HEK293 (cell line): ENCODE data around the gene GABBR2.

Experiments used
- CTCF ChIA-PET: fragments of 350-600 bp; formaldehyde crosslinking; extraction: SDS; loops from one replicate; lab custom pipeline; 2021; ENCODE audit warnings: antibody characterized with exemption; lab: Yijun Ruan, JAX
- POLR2A ChIA-PET: fragments of 300-600 bp; formaldehyde crosslinking; extraction: SDS; loops from one replicate; lab custom pipeline; 2020; ENCODE audit warnings: antibody characterized with exemption, inconsistent platforms; lab: Yijun Ruan, JAX
- H3K27ac ChIP-seq: fragments of 200-500 bp; sonication (Bioruptor generic); 2 replicates; pipeline ENCODE4 v1.5.1; 2014; ENCODE audit warnings: low read depth, low read length, control low read depth, inconsistent platforms; ENCODE audit errors: extremely low read depth
- H3K36me3 ChIP-seq, 2 experiments: fragments of 200-500 bp in 1 of 2; sonication (Bioruptor generic) in 1 of 2; 1 replicate in 1 of 2; 2 replicates in 1 of 2; pipeline ENCODE4 v1.5.1; 2014 to 2017; ENCODE audit warnings: inconsistent platforms in 2 of 2, low read length in 2 of 2; ENCODE audit not compliant: control insufficient read depth in 2 of 2, insufficient read depth in 1 of 2
- H3K4me1 ChIP-seq: fragments of 200-500 bp; sonication (Bioruptor generic); 2 replicates; pipeline ENCODE4 v1.5.1; 2014; ENCODE audit warnings: mild to moderate bottlenecking, low read length, inconsistent platforms; ENCODE audit not compliant: control insufficient read depth, insufficient read depth
- H3K4me3 ChIP-seq: 2 replicates; pipeline ENCODE4 v1.5.1; 2011; ENCODE audit warnings: low read depth, mild to moderate bottlenecking, control low read depth, low read length, moderate library complexity
- H3K9me3 ChIP-seq: fragments of 200-500 bp; sonication (Bioruptor generic); 2 replicates; pipeline ENCODE4 v1.5.1; 2014; ENCODE audit warnings: low read depth, low read length, inconsistent platforms; ENCODE audit not compliant: control insufficient read depth, insufficient read depth
- ATF2 ChIP-seq: fragments of 450-650 bp; formaldehyde crosslinking; IDR thresholded peaks from 2 replicates; pipeline ENCODE4 v1.5.1; 2016; ENCODE audit warnings: missing biosample characterization, missing genetic modification characterization, low read depth
- EGR2 ChIP-seq: fragments of 450-650 bp; formaldehyde crosslinking; IDR thresholded peaks from 2 replicates; pipeline ENCODE4 v1.5.1; 2016; ENCODE audit warnings: low read depth, missing biosample characterization, missing genetic modification characterization
- KLF1 ChIP-seq: fragments of 450-650 bp; formaldehyde crosslinking; IDR thresholded peaks from 2 replicates; pipeline ENCODE4 v1.5.1; 2016; ENCODE audit warnings: missing biosample characterization, missing genetic modification characterization
- MZF1 ChIP-seq: fragments of 450-650 bp; formaldehyde crosslinking; IDR thresholded peaks from 2 replicates; pipeline ENCODE4 v1.5.1; 2017; ENCODE audit warnings: missing biosample characterization, missing genetic modification characterization, borderline replicate concordance
- SP7 ChIP-seq: fragments of 450-650 bp; formaldehyde crosslinking; IDR thresholded peaks from 2 replicates; pipeline ENCODE4 v1.5.1; 2016; ENCODE audit warnings: missing biosample characterization, missing genetic modification characterization
- TRIM28 ChIP-seq: IDR thresholded peaks from 2 replicates; pipeline ENCODE4 v1.6.1; 2011; ENCODE audit warnings: low read length, control low read depth, borderline replicate concordance
- WT1 ChIP-seq: fragments of 450-650 bp; formaldehyde crosslinking; IDR thresholded peaks from 2 replicates; pipeline ENCODE4 v1.5.1; 2016; ENCODE audit warnings: missing biosample characterization, missing genetic modification characterization
- YY1 ChIP-seq: fragments of 450-650 bp; formaldehyde crosslinking; IDR thresholded peaks from 2 replicates; pipeline ENCODE4 v1.5.1; 2018; ENCODE audit warnings: missing biosample characterization, missing genetic modification characterization
- ZBTB1 ChIP-seq: fragments of 450-650 bp; formaldehyde crosslinking; IDR thresholded peaks from 2 replicates; pipeline ENCODE4 v1.5.1; 2016; ENCODE audit warnings: missing biosample characterization, missing genetic modification characterization
- ZBTB48 ChIP-seq: fragments of 450-650 bp; formaldehyde crosslinking; IDR thresholded peaks from 2 replicates; pipeline ENCODE4 v1.5.1; 2016; ENCODE audit warnings: missing biosample characterization, missing genetic modification characterization
- ZFHX2 ChIP-seq: fragments of 450-650 bp; formaldehyde crosslinking; conservative IDR thresholded peaks from 2 replicates; pipeline ENCODE4 v1.5.1; 2016; ENCODE audit warnings: missing biosample characterization, missing genetic modification characterization
- ZFP41 ChIP-seq: fragments of 450-650 bp; formaldehyde crosslinking; IDR thresholded peaks from 2 replicates; pipeline ENCODE4 v1.5.1; 2016; ENCODE audit warnings: missing biosample characterization, missing genetic modification characterization, borderline replicate concordance
- ZFP69B ChIP-seq: fragments of 450-650 bp; formaldehyde crosslinking; IDR thresholded peaks from 2 replicates; pipeline ENCODE4 v1.5.1; 2016; ENCODE audit warnings: missing biosample characterization, missing genetic modification characterization
- ZNF175 ChIP-seq: fragments of 450-650 bp; formaldehyde crosslinking; IDR thresholded peaks from 2 replicates; pipeline ENCODE4 v1.5.1; 2016; ENCODE audit warnings: missing biosample characterization, missing genetic modification characterization
- ZNF184 ChIP-seq: fragments of 450-650 bp; IDR thresholded peaks from 2 replicates; pipeline ENCODE4 v1.5.1; 2018; ENCODE audit warnings: missing biosample characterization, mild to moderate bottlenecking, missing genetic modification characterization
- ZNF2 ChIP-seq: fragments of 450-650 bp; formaldehyde crosslinking; IDR thresholded peaks from 2 replicates; pipeline ENCODE4 v1.5.1; 2016; ENCODE audit warnings: missing biosample characterization, missing genetic modification characterization
- ZNF335 ChIP-seq: fragments of 450-650 bp; formaldehyde crosslinking; conservative IDR thresholded peaks from 2 replicates; pipeline ENCODE4 v1.5.1; 2016; ENCODE audit warnings: missing biosample characterization, missing genetic modification characterization
- ZNF350 ChIP-seq: fragments of 450-650 bp; formaldehyde crosslinking; IDR thresholded peaks from 2 replicates; pipeline ENCODE4 v1.5.0; 2017; ENCODE audit warnings: missing biosample characterization, mild to moderate bottlenecking, missing genetic modification characterization
- ZNF362 ChIP-seq: fragments of 450-650 bp; formaldehyde crosslinking; IDR thresholded peaks from 2 replicates; pipeline ENCODE4 v1.5.1; 2016; ENCODE audit warnings: missing biosample characterization, missing genetic modification characterization
- ZNF423 ChIP-seq: fragments of 450-650 bp; formaldehyde crosslinking; IDR thresholded peaks from 2 replicates; pipeline ENCODE4 v1.5.1; 2016; ENCODE audit warnings: missing biosample characterization, missing genetic modification characterization
- ZNF530 ChIP-seq: fragments of 450-650 bp; formaldehyde crosslinking; IDR thresholded peaks from 2 replicates; pipeline ENCODE4 v1.5.1; 2016; ENCODE audit warnings: low read depth, missing biosample characterization, missing genetic modification characterization
- ZNF544 ChIP-seq: fragments of 450-650 bp; formaldehyde crosslinking; IDR thresholded peaks from 2 replicates; pipeline ENCODE4 v1.5.0; 2017; ENCODE audit warnings: missing biosample characterization, missing genetic modification characterization
- ZNF560 ChIP-seq: fragments of 450-650 bp; formaldehyde crosslinking; IDR thresholded peaks from 2 replicates; pipeline ENCODE4 v1.5.1; 2017; ENCODE audit warnings: missing biosample characterization, missing genetic modification characterization, borderline replicate concordance
- ZNF843 ChIP-seq: fragments of 450-650 bp; formaldehyde crosslinking; IDR thresholded peaks from 2 replicates; pipeline ENCODE4 v1.5.1; 2016; ENCODE audit warnings: missing biosample characterization, missing genetic modification characterization
- TF ChIP-seq, protein P1 (sequence below): fragments of 450-650 bp; formaldehyde crosslinking; IDR thresholded peaks from 2 replicates; pipeline ENCODE4 v1.5.1; 2016; ENCODE audit warnings: missing biosample characterization, missing genetic modification characterization

Gene GABBR2

DNA sequence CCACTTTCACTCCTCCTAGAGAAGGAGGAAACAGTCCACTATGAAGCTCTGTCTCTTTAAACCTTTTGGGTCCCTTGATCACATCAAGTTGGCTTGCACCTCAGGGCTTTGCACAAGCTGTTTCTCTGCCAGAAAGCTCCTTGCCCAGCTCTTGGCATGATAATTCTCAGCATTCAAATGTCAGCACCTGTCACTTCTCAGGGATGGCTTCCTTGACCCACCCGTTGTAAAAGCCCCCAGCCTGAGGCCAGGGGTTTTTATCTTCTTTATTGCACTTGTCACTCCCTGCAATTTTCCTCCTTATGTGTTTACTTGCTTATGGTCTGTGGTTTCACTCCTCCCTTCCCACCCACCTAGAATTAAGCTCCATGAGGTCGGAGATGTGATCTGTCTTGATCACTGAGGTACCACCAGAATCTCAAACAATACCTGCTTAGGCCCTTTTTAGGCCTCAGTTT lies 252.6 kb downstream of the GABBR2 start:
- CTCF ChIA-PET = interaction anchor here (0.5 to 0.9 kb wide), 5 partner anchors 11 to 765 kb away, joined by 3 to 4 read pairs (median 3); no protein-coding TSS in a partner anchor
- POLR2A ChIA-PET = no interaction called here
- no peak overlapping the region for H3K27ac ChIP-seq
- no peaks in the 10 kb centered on the region for H3K9me3 ChIP-seq
- no peaks in the 10 kb centered on the region for H3K36me3 ChIP-seq
- TF ChIP-seq TRIM28 (no peak), ZBTB1 (no peak), WT1 (tag by site-specific recombination) (peak; percentile 50; the same call in 1 of the 2 replicates), KLF1 (tag by site-specific recombination) (0 out of 2 replicates have a peak, but pooled peaks have one; percentile 12), SP7 (tag by site-specific recombination) (0 out of 2 replicates have a peak, but pooled peaks have one; percentile 14)
- TF ChIP-seq, protein P1, sequence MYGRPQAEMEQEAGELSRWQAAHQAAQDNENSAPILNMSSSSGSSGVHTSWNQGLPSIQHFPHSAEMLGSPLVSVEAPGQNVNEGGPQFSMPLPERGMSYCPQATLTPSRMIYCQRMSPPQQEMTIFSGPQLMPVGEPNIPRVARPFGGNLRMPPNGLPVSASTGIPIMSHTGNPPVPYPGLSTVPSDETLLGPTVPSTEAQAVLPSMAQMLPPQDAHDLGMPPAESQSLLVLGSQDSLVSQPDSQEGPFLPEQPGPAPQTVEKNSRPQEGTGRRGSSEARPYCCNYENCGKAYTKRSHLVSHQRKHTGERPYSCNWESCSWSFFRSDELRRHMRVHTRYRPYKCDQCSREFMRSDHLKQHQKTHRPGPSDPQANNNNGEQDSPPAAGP (tag by site-specific recombination) = peak; percentile 62; the same call in 1 of the 2 replicates
- TF ChIP-seq, all 188 proteins: peak for 4
- Histone ChIP-seq H3K4me1 (no peaks in the 10 kb centered on the region), H3K4me3 (no peak overlapping the region)

GRCh38 chr9:98455256-98456155 lies 253.2 kb downstream of the GABBR2 start:
- Histone ChIP-seq H3K9me3 (no peaks in the 10 kb centered on the region), H3K4me3 (no peak overlapping the region), H3K36me3 (no peaks in the 10 kb centered on the region), H3K27ac (no peak overlapping the region), H3K4me1 (no peaks in the 10 kb centered on the region)
- ChIA-PET POLR2A (no interaction called here), CTCF (interaction anchor here (0.5 to 0.9 kb wide), 6 partner anchors 11 to 765 kb away, joined by 3 to 4 read pairs (median 3); no protein-coding TSS in a partner anchor)
- TF ChIP-seq EGR2 (tag by site-specific recombination) (peak; percentile 77), ZNF560 (tag by site-specific recombination) (no peak), ZFHX2 (tag by site-specific recombination) (peak; percentile 74), ZNF335 (no peak), MZF1 (tag by site-specific recombination) (no peak), ZNF350 (tag by site-specific recombination) (no peak), YY1 (no peak), ZFP69B (tag by site-specific recombination) (no peak), ZNF544 (no peak), ZNF530 (tag by site-specific recombination) (no peak), ATF2 (tag by site-specific recombination) (no peak), ZFP41 (tag by site-specific recombination) (no peak)

- Histone ChIP-seq H3K4me1 (no peaks in the 10 kb centered on the region), H3K27ac (no peak overlapping the region), H3K36me3 (no peaks in the 10 kb centered on the region), H3K9me3 (no peaks in the 10 kb centered on the region), H3K4me3 (no peak overlapping the region)
- POLR2A ChIA-PET = no interaction called here
- CTCF ChIA-PET = no interaction called here
- TF ChIP-seq ZNF184 (tag by site-specific recombination) (no peak), ZNF175 (tag by site-specific recombination) (no peak), ZBTB48 (tag by site-specific recombination) (no peak), ZNF843 (tag by site-specific recombination) (no peak), ZNF423 (tag by site-specific recombination) (no peak), ZNF362 (tag by site-specific recombination) (no peak), ZNF2 (tag by site-specific recombination) (no peak)
These were observed 255.0 kb downstream of the GABBR2 start for GRCh38 chr9:98453589-98454311.
